ENCODE results near the gene VAV2.

Gene VAV2

DNA sequence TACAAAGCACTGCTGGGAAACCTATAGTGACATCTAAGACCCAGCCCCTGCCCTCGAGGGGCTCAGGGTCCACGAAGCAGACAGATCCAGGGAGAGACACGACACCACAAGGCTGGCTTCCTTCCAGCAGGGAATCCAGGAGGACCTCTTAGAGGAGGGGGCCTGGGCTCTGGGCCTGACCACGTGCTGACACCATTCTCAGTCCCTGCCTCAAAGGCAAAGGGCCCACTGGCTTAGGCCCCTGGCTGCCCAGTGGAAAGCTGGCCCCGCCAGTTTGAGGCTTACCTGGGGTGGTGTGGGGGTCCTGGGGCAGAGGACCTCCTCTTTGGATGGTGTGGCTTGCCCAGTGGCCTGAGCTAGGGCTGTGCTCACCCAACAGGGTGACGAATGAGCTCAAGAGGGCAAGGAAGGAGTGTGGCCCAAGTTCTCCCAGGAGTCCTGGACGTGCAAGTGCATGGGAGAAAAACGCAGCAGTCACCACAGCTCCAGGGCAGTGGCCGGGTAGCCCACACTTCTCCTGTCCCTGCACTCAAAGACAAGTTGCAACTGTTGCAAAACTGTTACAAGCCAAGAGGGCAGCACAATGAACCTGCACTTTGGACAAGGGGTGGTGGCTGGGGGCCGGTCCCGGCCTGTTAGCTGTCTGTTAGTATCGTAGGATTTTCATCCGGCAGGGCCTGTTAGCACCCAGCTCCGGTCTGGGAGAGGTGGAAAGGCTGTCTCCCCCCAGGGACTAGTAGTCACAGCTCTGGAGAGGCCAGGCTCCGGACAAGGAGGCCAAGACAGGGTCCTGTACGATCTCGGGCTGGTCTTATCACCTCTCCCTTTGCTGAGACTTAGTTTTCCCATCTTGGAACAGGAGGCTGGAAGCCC, 252.5 kb downstream of the VAV2 start:
- FAIRE-seq, result no peak
- DNase-seq (ENCODE audit: insufficient read length, low spot score), result no peak

DNA sequence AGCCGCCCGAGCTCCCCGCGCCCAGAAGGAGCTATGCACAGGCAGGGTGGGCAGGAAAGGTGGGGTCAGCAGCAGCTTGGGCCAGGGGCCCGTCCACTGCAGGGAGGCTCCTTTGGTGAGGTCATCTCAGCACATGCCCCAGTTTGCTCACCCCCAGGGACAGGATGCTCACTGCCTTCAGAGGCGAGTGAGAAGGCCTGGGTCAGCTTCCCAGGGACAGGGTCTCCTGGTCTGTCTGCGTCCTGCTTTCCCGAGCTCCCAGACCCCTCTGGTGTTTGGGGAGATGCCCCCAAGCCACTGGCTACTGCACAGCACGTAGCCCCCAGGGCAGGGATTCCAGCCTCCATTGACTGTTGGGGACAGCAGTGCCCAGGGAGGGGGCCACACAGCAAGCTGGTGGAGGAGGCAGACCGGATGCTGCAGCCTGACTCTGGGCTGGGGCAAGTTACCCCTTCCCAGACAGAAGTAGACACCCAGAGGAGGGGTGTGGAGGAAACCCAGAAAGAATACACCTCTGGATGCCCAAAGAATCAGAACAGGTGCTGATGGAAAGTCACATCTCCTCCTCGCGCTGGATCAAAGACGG, 253.4 kb downstream of the VAV2 start:
- FAIRE-seq (no peak), DNase-seq (ENCODE audit: insufficient read length, low spot score) (no peak)

DNA sequence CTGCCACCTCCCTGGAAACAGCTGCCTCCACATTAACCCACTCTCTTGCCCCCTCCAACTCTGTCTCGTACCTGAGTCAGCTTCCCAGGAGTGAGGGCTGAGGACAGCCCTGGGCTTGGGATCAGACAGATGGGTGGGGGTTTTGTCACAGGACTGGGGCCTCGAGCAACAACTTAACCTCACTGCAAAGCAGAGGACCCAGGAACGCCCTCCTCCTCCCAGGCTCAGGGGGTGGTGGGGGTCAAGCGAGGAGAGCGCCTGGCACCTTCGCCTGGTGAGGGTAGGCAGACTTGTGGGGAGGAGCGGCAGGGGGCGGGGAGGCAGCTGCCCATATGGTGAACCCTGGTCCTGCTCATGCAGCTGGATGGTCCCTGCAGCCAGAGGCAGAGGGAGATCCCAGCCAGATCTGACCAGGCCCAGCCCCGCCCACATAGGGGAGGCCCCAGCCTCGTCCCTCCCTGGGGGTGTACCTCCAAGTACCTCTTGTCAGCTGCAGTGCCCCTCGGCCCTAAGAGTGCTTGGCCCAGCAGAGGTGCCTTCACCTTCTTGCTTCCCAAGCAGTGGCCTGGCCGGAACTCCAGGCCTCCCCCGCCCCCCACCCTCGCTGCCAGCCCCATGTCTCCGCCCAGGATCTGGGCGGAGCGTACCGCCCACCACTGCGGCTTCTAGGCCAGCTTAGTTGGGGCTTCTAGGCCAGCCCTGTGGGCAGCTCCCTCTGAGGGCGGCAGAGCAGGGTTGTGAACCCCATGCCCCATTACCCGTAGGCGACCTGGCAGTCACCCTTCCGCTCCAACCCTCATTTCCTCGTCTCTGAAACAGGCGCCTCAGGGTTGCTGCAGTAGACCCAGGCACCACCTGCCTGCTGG, 254.1 kb downstream of the VAV2 start, which contains the start of gene SARDH:
SARDH (minus strand) TSS at position 579 of the 866 bp plus-strand sequence. CDS start 4,179 bp downstream, outside the sequence.
- FAIRE-seq, result peak; percentile 26
- peak; percentile 69 for DNase-seq (ENCODE audit: insufficient read length, low spot score)

DNA sequence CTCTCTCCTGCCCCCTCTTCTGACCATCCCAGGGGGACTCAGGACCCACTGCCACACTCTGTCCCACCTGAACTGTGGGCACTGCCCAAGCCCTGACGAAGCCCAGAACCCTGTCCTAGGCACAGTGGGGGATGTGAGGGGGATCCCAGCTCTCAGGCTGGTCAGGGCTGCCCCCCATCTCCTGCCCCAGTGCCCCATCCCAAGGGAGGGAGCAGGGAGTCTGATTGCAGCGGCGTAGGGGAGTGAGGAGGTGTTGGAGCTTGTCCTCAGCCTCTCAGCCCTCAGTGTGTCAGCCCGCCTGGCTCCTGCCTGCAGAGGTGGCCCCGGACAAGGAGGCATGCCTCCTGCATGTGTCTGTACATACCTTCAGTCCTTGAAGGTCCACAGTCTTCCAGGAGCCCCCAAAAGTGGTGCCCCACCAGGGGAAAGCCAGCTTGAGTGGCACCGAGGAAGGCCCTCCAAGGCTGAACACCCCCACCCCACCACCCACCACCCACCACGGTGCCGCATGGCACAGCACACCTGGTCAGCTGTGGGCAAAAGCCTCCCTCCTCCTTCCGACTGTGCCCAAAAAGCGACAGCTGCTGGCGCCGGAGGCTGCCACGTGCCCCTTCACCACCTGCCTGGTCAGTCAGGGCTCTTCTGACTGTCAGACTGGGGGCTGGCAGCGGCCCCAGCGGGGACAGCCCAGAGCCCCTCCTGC, 254.9 kb downstream of the VAV2 start:
- FAIRE-seq (no peak), DNase-seq (ENCODE audit: insufficient read length, low spot score) (no peak)

DNA sequence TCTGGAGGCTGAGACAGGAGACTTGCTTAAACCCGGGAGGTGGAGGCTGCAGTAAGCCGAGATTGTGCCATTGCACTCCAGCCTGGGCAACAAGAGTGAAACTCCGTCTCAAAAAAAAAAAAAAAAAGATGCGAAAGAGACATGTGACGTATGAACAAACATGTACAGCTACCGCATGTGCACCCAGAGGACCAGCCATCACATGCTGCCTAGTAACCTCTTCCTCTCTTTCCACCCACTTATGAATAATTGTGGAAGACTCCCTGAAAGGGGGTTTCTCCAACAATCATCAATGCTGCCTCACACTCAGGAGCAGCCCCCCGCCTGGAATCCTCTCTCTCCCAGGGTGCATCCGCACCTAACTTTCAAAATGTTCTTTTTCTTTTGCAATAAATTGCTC, 256.2 kb downstream of the VAV2 start:
- FAIRE-seq (no peak), DNase-seq (ENCODE audit: insufficient read length, low spot score) (no peak)

DNA sequence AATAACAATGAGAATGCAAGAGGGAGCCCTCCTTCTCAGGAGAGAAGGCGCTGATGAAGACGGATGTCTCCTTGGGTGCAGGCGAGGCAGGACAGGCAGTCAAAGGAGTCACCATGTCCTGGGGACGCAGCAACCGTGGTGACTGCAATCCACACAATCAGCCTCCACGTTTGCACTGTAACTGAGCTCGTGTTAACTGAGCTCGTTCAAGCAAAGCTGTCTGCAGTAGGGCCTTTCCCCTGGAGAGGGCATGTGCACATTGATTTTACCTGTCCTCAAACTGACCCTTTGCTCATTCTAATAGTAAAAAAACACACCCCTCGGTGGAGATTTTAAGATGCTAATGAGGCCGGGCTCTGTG, 256.7 kb downstream of the VAV2 start:
- DNase-seq (ENCODE audit: insufficient read length, low spot score) (no peak), FAIRE-seq (no peak)

DNA sequence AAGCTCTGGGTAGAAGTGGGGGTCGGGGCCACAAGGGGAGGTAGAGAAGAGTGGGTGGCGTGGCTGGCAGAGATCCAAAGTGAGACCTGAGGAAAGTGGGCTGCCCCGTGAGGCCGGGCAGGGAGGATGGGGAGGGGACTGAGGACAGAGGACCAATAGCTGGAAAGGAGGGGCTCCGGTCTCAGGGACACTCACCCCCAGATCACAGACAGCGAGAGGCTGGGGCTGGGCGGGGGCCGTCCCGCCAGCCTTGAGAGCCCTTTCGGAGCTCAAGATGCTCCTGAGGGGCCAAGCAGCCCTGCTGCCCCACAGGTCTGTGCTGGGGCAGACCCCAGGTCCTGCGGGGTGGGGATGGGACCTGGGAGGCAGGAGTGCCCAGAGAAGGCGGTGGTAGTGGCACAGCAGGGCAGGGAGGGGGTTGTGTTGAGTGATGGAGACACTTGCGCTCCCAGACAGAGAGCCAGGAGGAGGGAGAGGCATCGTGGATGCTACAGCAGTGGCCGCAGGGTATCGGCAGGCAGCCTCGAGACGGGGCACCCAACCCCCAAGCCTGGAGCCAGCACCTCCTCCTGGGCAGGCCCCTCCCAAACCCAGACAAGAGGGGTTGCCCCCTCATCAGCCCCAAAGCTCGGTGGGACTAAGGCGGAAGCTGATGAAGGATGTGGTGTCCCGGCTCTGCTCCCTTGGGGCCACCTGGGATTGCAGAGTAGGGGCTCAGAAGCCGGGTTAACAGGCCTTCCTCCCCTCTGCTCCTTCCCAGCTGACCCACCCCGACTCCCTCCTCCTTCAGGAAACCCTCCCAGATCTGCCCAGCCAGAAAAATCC, 257.3 kb downstream of the VAV2 start:
- no peak for DNase-seq (ENCODE audit: insufficient read length, low spot score)
- no peak for FAIRE-seq

DNA sequence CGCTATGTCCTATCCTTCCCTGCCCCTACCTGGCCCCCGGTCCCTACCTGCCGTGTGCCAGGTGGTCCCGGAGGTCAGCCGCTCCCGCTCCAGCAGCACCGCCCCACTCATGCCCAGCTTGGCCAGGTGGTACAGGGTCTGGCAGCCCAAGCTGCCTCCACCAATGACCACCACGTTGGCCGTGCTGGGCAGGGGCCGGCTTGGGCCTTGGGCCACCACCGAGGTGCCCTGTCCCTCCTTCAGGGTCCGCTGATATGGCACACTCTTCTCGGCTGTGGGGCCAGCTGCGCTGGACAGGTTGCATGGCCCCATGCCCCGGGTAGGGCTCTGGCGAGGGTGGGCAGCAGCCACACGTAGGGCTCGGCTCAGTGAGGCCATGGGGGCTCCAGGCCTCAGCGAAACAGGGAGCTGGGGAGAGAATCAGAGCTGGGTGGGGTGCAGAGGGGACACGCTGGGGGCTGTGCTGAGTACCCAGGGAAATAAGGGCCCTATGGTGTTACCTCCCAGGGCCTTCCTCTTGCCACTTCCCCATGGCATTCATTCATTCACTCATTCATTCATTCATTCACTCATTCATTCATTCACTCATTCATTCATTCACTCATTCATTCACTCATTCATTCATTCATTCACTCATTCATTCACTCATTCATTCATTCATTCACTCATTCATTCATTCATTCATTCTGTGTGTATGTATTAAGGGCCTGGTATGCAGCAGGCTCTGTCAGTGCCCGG, 258.2 kb downstream of the VAV2 start:
- DNase-seq (ENCODE audit: insufficient read length, low spot score), result no peak
- FAIRE-seq, result peak; percentile 37

DNA sequence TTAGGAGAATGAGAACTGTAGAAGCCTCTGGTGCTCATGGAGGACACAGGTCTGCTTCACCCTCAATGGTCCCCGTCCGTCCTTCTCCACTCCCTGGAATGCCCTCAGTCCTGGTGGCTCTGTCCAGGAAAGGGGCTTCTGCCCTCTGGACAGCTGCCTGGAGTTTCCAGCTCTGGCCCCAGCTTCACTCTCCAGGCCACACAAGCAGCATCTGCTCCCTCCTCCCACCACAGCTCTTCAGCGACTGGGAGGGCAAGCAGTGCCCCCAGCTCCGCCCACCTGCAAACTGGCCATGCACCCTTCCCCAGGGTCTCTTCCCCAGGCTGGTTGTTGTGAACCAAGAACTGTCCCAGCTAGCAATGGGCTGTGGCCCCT, 258.7 kb downstream of the VAV2 start:
- FAIRE-seq (no peak), DNase-seq (ENCODE audit: insufficient read length, low spot score) (no peak)

DNA sequence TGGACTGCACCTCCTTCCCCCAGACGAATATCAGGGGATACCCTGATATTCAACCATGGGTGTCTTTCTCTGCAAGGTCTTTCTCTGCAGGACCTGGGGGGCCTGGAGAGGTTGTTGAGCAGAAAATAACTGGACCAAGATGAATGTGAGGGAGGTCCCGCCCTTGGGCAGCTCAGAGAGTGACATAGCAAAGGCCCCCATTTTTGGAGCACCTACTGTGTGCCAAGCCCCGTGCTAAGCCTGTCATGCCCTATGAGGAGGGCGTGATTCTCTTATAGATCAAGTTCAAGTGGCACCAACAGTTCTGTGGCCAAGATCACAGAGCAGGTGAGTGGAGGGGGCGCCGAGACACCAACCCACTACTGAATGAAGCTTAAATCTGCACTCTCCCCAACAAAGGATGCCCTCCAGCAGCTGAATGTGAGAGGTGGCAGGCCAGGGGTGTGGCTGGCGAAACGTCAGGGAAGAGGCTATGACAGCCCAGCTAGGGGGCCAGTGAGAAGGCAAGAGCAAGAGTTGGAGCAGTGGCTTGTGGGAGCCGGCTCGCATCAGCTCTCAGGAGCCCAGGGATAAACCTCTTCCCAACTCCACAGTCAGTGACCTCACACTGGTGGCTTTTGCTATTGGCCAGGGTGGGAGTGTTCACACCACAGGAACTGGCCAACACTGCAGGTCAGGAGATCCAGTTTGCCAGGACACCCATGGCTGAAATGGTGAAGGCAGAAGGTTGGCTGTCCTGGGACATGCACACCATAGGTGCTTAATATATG, 259.3 kb downstream of the VAV2 start:
- no peak for FAIRE-seq

DNA sequence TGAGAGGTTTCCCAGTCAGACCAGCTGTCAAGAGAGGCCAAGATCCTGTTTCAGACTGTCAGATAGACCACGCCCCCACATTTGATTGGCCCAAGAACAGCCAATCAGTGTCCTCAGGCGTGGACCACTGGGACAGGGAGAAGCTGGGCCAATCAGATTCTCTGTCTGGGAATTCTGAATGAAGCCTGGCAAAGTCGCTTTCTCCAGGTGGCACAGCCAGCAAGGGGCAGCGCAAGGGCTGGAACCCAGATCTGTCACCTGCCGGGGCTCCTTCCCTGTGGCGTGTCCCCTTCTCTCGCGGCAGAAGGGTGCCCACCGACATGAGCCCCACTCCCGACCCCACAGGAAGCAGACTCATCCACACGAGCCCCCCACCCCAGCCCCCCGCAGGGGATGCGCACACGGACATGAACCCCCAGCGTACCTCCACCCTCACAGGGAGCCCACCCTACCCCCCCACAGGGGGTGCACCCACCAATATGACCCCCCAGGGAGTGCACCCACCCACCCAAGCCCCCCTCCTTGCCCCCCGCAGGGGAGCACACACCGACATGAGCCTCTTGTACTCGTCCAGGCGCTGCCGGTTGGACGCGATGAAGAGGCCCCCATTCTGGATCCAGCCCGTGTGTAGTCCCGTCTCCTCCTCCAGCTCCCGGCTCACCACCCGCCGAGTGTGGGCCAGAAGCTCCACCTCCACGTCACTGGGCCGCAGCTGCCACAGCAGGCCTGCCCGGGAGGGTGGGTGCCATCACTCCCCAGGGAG, 260.1 kb downstream of the VAV2 start:
- DNase-seq (ENCODE audit: insufficient read length, low spot score), result no peak
- FAIRE-seq, result no peak

More for the DNA sequence above, 259.3 kb downstream of the VAV2 start:
- DNase-seq (ENCODE audit: insufficient read length, low spot score), result no peak

DNA sequence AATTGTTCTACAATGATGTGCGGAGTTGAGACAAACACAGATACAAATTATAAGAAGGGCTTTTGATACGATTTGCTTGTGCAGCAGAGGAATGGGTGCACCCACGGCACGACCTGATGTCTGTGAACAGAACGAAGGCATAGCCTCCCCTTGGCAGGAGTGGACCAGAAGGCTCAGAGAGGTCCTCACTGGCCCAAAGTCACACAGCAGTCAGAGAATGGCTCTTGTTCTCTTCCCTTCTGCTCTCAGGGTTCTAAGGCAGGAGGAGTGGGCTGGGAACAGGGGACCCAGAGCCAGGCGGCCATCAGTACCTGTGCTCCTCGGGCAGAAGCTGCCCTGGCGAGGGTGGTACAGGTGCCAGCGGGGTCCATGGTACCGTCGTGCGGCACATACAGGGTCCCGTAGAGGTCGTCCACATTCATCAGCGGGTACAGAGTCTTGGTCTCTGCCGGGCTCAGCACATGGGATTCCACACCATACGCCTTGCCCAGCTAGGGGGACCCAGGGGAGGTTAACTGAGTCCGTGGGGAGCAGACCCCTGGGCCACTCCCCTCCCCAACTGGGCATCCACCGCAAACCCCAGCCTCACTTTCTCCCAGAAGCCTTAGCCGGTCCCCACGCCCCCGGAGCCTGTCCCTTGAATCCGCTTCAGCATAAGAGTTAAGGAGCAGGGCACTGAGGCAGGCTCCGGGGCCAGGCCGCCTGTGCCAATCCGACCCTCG, 261.0 kb downstream of the VAV2 start:
- DNase-seq (ENCODE audit: insufficient read length, low spot score) (no peak), FAIRE-seq (no peak)

DNA sequence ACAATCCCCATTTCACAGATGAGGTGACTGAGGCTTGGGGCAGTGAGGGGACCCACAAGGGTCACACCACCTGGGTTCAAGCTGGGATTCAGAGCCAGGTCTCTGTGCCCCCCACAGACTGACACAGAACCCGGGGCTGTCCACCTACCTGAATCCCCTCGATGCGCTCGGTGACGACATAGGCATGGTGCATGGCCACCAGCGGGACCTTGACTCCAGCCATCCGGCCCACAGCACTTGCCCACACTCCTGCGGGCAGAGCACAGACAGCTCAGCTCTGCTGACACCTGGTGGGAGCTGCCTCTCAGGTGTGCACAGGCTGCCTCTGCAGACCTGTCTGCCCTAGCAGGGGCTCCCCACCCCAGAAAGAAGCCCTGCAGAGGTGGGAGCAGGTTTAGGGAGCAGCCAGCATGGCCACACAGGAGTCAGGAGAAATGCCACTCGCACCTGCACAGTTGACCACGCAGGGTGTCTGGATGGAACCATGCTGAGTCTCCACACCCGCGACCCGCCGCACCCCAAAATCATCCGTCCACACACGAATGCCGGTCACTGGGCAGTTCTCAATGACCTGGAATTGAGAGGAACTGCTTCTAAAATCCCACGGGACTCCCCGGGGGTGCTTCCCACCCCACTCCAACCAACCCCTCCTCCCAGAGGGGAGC, 262.4 kb downstream of the VAV2 start:
- DNase-seq (ENCODE audit: insufficient read length, low spot score) (no peak), FAIRE-seq (no peak)

DNA sequence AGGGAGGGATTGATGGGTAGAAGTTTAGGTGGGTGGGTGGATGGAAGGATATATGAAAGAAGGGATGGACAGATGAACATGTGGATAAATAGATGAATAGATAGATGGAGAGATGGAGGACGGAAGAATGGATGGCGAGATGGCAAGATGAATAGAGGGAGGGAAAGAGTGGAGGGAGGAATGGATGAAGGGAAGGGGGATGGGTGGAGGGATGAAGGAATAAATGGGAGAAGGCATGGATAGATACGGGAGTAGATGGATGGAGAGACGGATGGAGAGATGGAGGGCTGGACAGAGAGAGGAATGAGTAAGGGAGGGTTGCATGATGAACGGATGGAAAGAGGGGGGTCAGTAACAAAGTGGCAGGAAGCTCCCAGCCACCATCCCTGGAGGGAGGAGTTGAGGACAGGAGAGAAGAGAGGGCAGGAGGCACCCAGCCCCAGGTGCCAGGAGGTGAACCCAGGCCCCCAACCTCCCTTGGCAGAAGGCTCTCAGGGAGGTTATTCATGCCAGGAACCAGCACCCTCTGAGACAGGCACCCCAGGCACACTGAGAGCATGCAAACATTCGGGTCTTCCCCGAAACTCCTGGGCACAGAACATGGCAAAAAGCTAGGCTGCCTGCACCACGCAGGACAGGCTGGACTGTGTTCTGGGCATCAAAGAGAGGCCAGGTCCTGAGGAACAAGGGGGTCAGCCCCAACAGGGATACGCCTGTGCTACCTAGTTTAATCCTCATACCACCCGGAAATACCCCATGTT, 263.1 kb downstream of the VAV2 start:
- no peak for FAIRE-seq
- DNase-seq (ENCODE audit: insufficient read length, low spot score), result no peak

DNA sequence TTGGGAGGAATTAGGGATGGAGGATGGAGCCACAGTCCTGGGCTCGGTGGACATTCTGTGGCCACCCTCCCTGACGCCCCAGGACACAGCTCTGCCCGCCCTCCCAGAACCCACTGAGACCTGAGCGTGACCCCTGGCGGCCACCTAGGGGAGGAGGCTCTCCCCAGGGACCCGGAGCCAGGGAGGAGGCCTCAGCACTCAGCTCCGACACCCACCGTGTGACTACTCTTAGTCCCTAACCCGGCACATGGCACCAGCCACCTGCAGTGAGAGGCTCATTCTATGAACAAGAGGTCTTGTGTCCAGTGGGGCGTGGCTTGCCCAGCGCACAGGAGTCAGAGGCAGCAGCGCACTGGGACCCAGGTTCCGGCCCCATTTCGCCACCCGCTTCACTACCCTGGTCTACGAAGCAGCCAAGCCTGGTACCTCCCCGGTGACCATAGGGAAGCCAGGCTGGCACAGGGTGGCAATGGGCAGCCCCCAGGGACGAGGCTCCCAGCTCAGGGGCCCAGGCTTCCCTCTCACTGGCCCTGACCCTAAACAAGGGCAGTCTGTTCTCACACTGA, 264.2 kb downstream of the VAV2 start:
- no peak for DNase-seq (ENCODE audit: insufficient read length, low spot score)
- FAIRE-seq, result no peak

All from GM19239 (cell line).